SK-N-SH (cell line): ENCODE results near the gene CNTN4. TPM values are rescaled to one million over a fixed set of nuclear protein-coding genes. Genes with fewer than 3 reads are reported as not detected.

Experiments used
- CTCF ChIA-PET: fragments of 300-600, 350-600 bp; formaldehyde crosslinking; extraction: SDS; loops from one replicate; lab custom pipeline; 2021; lab: Yijun Ruan, JAX
- POLR2A ChIA-PET: fragments of 350-600 bp; sonication (Branson Sonifier 250); formaldehyde crosslinking; extraction: SDS; loops from one replicate; lab custom pipeline; 2020; ENCODE audit warnings: antibody characterized with exemption, inconsistent platforms; lab: Yijun Ruan, JAX
- DNase-seq: peaks from one replicate; pipeline ENCODE4 v3.0.0; 2012
- H2AFZ ChIP-seq: fragments of 200-600 bp; sonication (generic); 2 replicates; pipeline ENCODE4 v1.8.1; 2016; ENCODE audit warnings: antibody characterized with exemption, mild to moderate bottlenecking, low read depth
- H3F3A ChIP-seq: fragments of 200-600 bp; sonication (generic); replicated peaks from 2 replicates; pipeline ENCODE3; 2016; ENCODE audit warnings: antibody characterized with exemption, mild to moderate bottlenecking; ENCODE audit not compliant: insufficient read depth
- H3K27ac ChIP-seq, 2 experiments: fragments of 200-500 bp in 1 of 2; fragments of 200-600 bp in 1 of 2; sonication (Bioruptor generic) in 1 of 2; sonication (generic), shearing (Covaris generic) in 1 of 2; 2 replicates each; pipeline versions ENCODE4 v1.5.1 to v1.6.1; 2014 to 2016; ENCODE audit warnings: low read depth in 2 of 2, inconsistent platforms in 1 of 2, low read length in 1 of 2, mild to moderate bottlenecking in 1 of 2, mixed read lengths in 1 of 2
- H3K27me3 ChIP-seq: fragments of 200-600 bp; sonication (generic), shearing (Covaris generic); 2 replicates; pipeline ENCODE4 v1.6.1; 2016; ENCODE audit warnings: mixed run types; ENCODE audit not compliant: insufficient read depth
- H3K36me3 ChIP-seq, 2 experiments: fragments of 200-500 bp in 1 of 2; fragments of 200-600 bp in 1 of 2; sonication (Bioruptor generic) in 1 of 2; sonication (generic) in 1 of 2; replicated peaks in 1 of 2; 2 replicates each; pipeline versions ENCODE3 to v1.5.1; 2014 to 2016; ENCODE audit warnings: low read length in 1 of 2, mild to moderate bottlenecking in 1 of 2; ENCODE audit not compliant: insufficient read depth in 2 of 2, control insufficient read depth in 1 of 2
- H3K4me1 ChIP-seq, 2 experiments: fragments of 200-500 bp in 1 of 2; fragments of 200-600 bp in 1 of 2; sonication (Bioruptor generic) in 1 of 2; sonication (generic), shearing (Covaris generic) in 1 of 2; 2 replicates each; pipeline versions ENCODE4 v1.5.1 to v1.6.1; 2014 to 2016; ENCODE audit warnings: low read depth in 1 of 2, low read length in 1 of 2, mixed run types in 1 of 2; ENCODE audit not compliant: insufficient read depth in 2 of 2, control insufficient read depth in 1 of 2
- H3K4me2 ChIP-seq: fragments of 200-600 bp; sonication (generic), shearing (Covaris generic); 2 replicates; pipeline ENCODE4 v1.6.1; 2017; ENCODE audit warnings: mixed run types
- H3K4me3 ChIP-seq, 2 experiments: fragments of 200-500 bp in 1 of 2; fragments of 200-600 bp in 1 of 2; sonication (Bioruptor generic) in 1 of 2; sonication (generic), shearing (Covaris generic) in 1 of 2; 2 replicates each; pipeline versions ENCODE4 v1.5.1 to v1.8.1; 2014 to 2016; ENCODE audit warnings: low read depth in 2 of 2, inconsistent platforms in 1 of 2, low read length in 1 of 2, mild to moderate bottlenecking in 1 of 2, mixed read lengths in 1 of 2, moderate library complexity in 1 of 2
- H3K79me2 ChIP-seq: fragments of 200-600 bp; sonication (generic); 2 replicates; pipeline ENCODE4 v1.8.1; 2017; ENCODE audit warnings: mild to moderate bottlenecking; ENCODE audit not compliant: insufficient read depth
- H3K9ac ChIP-seq: fragments of 200-600 bp; sonication (generic); 2 replicates; pipeline ENCODE4 v1.6.1; 2017; ENCODE audit warnings: mixed run types
- H3K9me2 ChIP-seq: fragments of 200-600 bp; sonication (generic); 2 replicates; pipeline ENCODE4 v1.6.1; 2017; ENCODE audit warnings: mixed run types
- H3K9me3 ChIP-seq: fragments of 200-600 bp; sonication (generic); 2 replicates; pipeline ENCODE4 v1.6.1; 2017; ENCODE audit warnings: mixed run types, mild to moderate bottlenecking, moderate library complexity
- H4K20me1 ChIP-seq: fragments of 200-600 bp; sonication (generic); 2 replicates; pipeline ENCODE4 v1.6.1; 2017; ENCODE audit warnings: mild to moderate bottlenecking, mixed run types; ENCODE audit not compliant: insufficient read depth
- CHD2 ChIP-seq: fragments of 150-350 bp; IDR thresholded peaks from 2 replicates; pipeline ENCODE4 v1.6.1; 2018; ENCODE audit warnings: low read length; ENCODE audit not compliant: partially characterized antibody
- EP300 ChIP-seq, 2 experiments: IDR thresholded peaks; 2 replicates each; pipeline versions ENCODE4 v1.4.0 to v1.6.1; 2012; ENCODE audit warnings: borderline replicate concordance in 1 of 2, low read depth in 1 of 2, low read length in 1 of 2
- EZH2phosphoT487 ChIP-seq: fragments of 200-600 bp; sonication (generic); IDR thresholded peaks from 2 replicates; pipeline ENCODE4 v1.6.1; 2017; ENCODE audit warnings: low read depth, mixed run types, mild to moderate bottlenecking, antibody characterized with exemption, moderate library complexity, borderline replicate concordance
- FOSL2 ChIP-seq: IDR thresholded peaks from 2 replicates; pipeline ENCODE4 v1.4.0; 2012; ENCODE audit warnings: low read depth, mild to moderate bottlenecking, moderate library complexity, borderline replicate concordance
- FOXJ3 ChIP-seq: sonication (generic); formaldehyde crosslinking; IDR thresholded peaks from 2 replicates; pipeline ENCODE4 v1.5.1; 2020; ENCODE audit warnings: mild to moderate bottlenecking, missing genetic modification reagents
- FOXM1 ChIP-seq: IDR thresholded peaks from 2 replicates; pipeline ENCODE4 v1.4.0; 2012; ENCODE audit warnings: low read depth, mild to moderate bottlenecking
- GABPA ChIP-seq: IDR thresholded peaks from 2 replicates; pipeline ENCODE4 v1.4.0; 2012; ENCODE audit warnings: low read depth, mild to moderate bottlenecking
- MXI1 ChIP-seq: IDR thresholded peaks from 2 replicates; pipeline ENCODE4 v1.6.1; 2012; ENCODE audit warnings: mild to moderate bottlenecking, low read depth, low read length, improper control_type of control experiment
- NFIC ChIP-seq: IDR thresholded peaks from 2 replicates; pipeline ENCODE4 v1.4.0; 2012; ENCODE audit warnings: borderline replicate concordance
- NRF1 ChIP-seq: IDR thresholded peaks from 2 replicates; pipeline ENCODE4 v1.6.1; 2012; ENCODE audit warnings: low read depth, mild to moderate bottlenecking, low read length
- POLR2AphosphoS5 ChIP-seq: IDR thresholded peaks from 2 replicates; pipeline ENCODE4 v1.6.1; 2012; ENCODE audit warnings: low read depth, low read length
- RAD21 ChIP-seq: IDR thresholded peaks from 2 replicates; pipeline ENCODE4 v1.6.1; 2012; ENCODE audit warnings: mild to moderate bottlenecking, low read length
- REST ChIP-seq: IDR thresholded peaks from 2 replicates; pipeline ENCODE4 v1.6.1; 2012; ENCODE audit warnings: mild to moderate bottlenecking, low read depth, low read length, moderate library complexity
- RFX5 ChIP-seq: IDR thresholded peaks from 2 replicates; pipeline ENCODE4 v1.6.1; 2012; ENCODE audit warnings: mild to moderate bottlenecking, improper control_type of control experiment, low read length
- TEAD4 ChIP-seq: IDR thresholded peaks from 2 replicates; pipeline ENCODE4 v1.4.0; 2012; ENCODE audit warnings: mild to moderate bottlenecking, borderline replicate concordance; ENCODE audit not compliant: insufficient read depth
- USF1 ChIP-seq: IDR thresholded peaks from 2 replicates; pipeline ENCODE4 v1.4.0; 2012; ENCODE audit warnings: low read depth, borderline replicate concordance
- ZBTB33 ChIP-seq: IDR thresholded peaks from 2 replicates; pipeline ENCODE4 v1.4.0; 2012; ENCODE audit warnings: low read depth, borderline replicate concordance
- WGBS: methylation state at CpG from one replicate; pipeline ENCODE4 v1.1.6; 2017; ENCODE audit warnings: low lambda C conversion rate; 5-methylcytosine and 5-hydroxymethylcytosine counted together
- polyA plus RNA-seq, 3 experiments: library from polyadenylated mRNA; depleted of rRNA; stranded (reverse); fragments of >200 nt; gene quantifications; 2 replicates each; pipeline ENCODE4 v1.2.3, GENCODE V29; 2012
- TF ChIP-seq, protein P1 (sequence below): fragments of 200-600 bp; sonication (generic); IDR thresholded peaks from 2 replicates; pipeline ENCODE4 v1.6.1; 2017; ENCODE audit warnings: antibody characterized with exemption, mild to moderate bottlenecking, moderate library complexity
- TF ChIP-seq, protein P2 (sequence below): fragments of 150-350 bp; IDR thresholded peaks from 2 replicates; pipeline ENCODE4 v1.6.1; 2016; ENCODE audit warnings: mild to moderate bottlenecking, low read depth, low read length
- TF ChIP-seq, protein P3 (sequence below): fragments of 150-350 bp; IDR thresholded peaks from 2 replicates; pipeline ENCODE4 v1.6.1; 2017; ENCODE audit warnings: antibody characterized with exemption, low read length, low read depth, borderline replicate concordance
- TF ChIP-seq, protein P4 (sequence below): IDR thresholded peaks from 2 replicates; pipeline ENCODE4 v1.4.0; 2012; ENCODE audit warnings: low read depth

CNTN4 gene
- polyA plus RNA-seq, 1 of the 3 experiments (the other 2 are of a cell fraction): 0.12 TPM

DNA sequence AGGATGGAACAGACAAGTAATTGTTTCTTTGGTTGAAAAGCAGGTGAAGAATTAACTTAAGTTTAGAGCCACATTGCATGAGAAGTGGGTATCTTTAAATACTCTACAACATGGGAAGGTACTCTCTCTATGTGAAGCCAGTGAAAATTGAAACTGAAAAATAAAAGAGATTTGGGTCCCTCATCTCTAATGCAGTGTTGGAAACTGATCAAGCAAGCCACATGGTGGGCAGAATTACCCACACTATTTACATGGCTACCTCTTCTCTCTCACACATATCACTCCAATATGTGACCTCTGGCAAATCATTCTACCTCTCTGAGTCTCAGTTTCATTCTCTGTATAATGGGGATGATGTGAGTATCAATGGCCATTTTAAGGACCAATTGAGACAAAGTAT is 672.5 kb downstream of the CNTN4 start (continued):
- TF ChIP-seq REST: no peak
- no peak for TF ChIP-seq MXI1

DNA sequence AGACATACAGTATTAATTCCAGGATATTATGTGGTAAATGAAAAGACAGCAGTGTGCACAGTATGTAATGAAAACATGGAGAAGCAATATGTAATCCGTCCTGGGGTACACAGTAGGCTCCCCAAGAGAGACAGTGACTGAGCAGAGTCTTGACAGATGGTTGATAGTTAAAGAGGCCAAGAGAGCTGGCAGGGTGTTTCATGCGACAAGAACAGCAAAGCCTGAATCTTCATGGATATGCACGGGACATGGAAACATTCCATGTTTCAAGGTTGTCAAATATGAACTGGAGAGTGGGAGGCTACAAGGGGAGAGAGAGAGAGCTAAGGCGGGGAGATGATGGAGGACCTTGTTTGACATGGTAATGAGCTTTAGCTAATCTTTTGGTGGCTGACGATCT is 673.1 kb downstream of the CNTN4 start:
- H3K36me3 ChIP-seq: no peaks in the 10 kb centered on the region
- H3K27ac ChIP-seq: no peak overlapping the region
- no peaks in the 10 kb centered on the region for H4K20me1 ChIP-seq
- no peak overlapping the region for H2AFZ ChIP-seq
- no peak overlapping the region for H3K9ac ChIP-seq
- no peaks in the 10 kb centered on the region; a peak in 2 of 4 replicates for H3K4me1 ChIP-seq
- POLR2A ChIA-PET: no interaction called here
- H3K4me2 ChIP-seq: no peak overlapping the region
- H3K79me2 ChIP-seq: no peaks in the 10 kb centered on the region
- H3K27me3 ChIP-seq: no peaks in the 10 kb centered on the region
- no peaks in the 10 kb centered on the region for H3F3A ChIP-seq
- WGBS: 43% methylated on average over 5 of the region's 5 CpGs
- CTCF ChIA-PET: no interaction called here
- H3K9me2 ChIP-seq: no peaks in the 10 kb centered on the region
- DNase-seq: no peak
- TF ChIP-seq FOSL2 (no peak), NFIC (no peak), TEAD4 (no peak), EP300 (IDR thresholded peaks at IDR 0.05; ENCODE audit: borderline replicate concordance in 1 of 2, low read depth in 1 of 2, low read length in 1 of 2) (no peak), RAD21 (no peak), FOXM1 (no peak), USF1 (no peak), FOXJ3 (CRISPR knock-in tag) (no peak), GABPA (no peak), ZBTB33 (no peak), NRF1 (no peak), EZH2phosphoT487 (no peak), POLR2AphosphoS5 (no peak), CHD2 (no peak), RFX5 (no peak)
- TF ChIP-seq, protein P1, sequence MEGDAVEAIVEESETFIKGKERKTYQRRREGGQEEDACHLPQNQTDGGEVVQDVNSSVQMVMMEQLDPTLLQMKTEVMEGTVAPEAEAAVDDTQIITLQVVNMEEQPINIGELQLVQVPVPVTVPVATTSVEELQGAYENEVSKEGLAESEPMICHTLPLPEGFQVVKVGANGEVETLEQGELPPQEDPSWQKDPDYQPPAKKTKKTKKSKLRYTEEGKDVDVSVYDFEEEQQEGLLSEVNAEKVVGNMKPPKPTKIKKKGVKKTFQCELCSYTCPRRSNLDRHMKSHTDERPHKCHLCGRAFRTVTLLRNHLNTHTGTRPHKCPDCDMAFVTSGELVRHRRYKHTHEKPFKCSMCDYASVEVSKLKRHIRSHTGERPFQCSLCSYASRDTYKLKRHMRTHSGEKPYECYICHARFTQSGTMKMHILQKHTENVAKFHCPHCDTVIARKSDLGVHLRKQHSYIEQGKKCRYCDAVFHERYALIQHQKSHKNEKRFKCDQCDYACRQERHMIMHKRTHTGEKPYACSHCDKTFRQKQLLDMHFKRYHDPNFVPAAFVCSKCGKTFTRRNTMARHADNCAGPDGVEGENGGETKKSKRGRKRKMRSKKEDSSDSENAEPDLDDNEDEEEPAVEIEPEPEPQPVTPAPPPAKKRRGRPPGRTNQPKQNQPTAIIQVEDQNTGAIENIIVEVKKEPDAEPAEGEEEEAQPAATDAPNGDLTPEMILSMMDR: no peak
- TF ChIP-seq, protein P2, sequence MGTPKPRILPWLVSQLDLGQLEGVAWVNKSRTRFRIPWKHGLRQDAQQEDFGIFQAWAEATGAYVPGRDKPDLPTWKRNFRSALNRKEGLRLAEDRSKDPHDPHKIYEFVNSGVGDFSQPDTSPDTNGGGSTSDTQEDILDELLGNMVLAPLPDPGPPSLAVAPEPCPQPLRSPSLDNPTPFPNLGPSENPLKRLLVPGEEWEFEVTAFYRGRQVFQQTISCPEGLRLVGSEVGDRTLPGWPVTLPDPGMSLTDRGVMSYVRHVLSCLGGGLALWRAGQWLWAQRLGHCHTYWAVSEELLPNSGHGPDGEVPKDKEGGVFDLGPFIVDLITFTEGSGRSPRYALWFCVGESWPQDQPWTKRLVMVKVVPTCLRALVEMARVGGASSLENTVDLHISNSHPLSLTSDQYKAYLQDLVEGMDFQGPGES: no peak
- TF ChIP-seq, protein P3, sequence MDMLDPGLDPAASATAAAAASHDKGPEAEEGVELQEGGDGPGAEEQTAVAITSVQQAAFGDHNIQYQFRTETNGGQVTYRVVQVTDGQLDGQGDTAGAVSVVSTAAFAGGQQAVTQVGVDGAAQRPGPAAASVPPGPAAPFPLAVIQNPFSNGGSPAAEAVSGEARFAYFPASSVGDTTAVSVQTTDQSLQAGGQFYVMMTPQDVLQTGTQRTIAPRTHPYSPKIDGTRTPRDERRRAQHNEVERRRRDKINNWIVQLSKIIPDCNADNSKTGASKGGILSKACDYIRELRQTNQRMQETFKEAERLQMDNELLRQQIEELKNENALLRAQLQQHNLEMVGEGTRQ: no peak
- TF ChIP-seq, protein P4, sequence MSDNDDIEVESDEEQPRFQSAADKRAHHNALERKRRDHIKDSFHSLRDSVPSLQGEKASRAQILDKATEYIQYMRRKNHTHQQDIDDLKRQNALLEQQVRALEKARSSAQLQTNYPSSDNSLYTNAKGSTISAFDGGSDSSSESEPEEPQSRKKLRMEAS: no peak
- H3K4me3 ChIP-seq: no peak overlapping the region
- no peaks in the 10 kb centered on the region for H3K9me3 ChIP-seq
